H1 (cell line): ENCODE data around the gene ZNF791. TPM values are rescaled to one million over a fixed set of nuclear protein-coding genes. Genes with fewer than 3 reads are reported as not detected.

Experiments used
- SIN3A ChIP-seq, 2 experiments: IDR thresholded peaks in 1 of 2; conservative IDR thresholded peaks in 1 of 2; 2 replicates each; pipeline ENCODE4 v1.6.1; 2011 to 2012; ENCODE audit warnings: low read length in 2 of 2, improper control_type of control experiment in 1 of 2, low read depth in 1 of 2, mild to moderate bottlenecking in 1 of 2
- SP1 ChIP-seq: IDR thresholded peaks from 2 replicates; pipeline ENCODE4 v1.6.1; 2011; ENCODE audit warnings: low read depth, low read length
- TBP ChIP-seq: IDR thresholded peaks from 2 replicates; pipeline ENCODE4 v1.6.1; 2011; ENCODE audit warnings: low read depth, low read length, improper control_type of control experiment
- polyA plus RNA-seq, 7 experiments: library from polyadenylated mRNA; depleted of rRNA in 3 of 7; stranded (reverse) in 5 of 7; unstranded in 2 of 7; fragments of >200 nt in 5 of 7; fragments of 200-250 nt in 2 of 7; gene quantifications; 1 replicate in 5 of 7; 2 replicates in 1 of 7; 4 replicates in 1 of 7; pipeline versions ENCODE4 v1.2.1 to v1.2.3, GENCODE V29; 2011 to 2013; ENCODE audit warnings: missing spikeins in 2 of 7, mixed read lengths in 2 of 7
- total RNA-seq: library from RNA; stranded (reverse); fragmentation: NEBNext Ultra II Directional; extraction: Animal tissue kit (Norgen Biotek cat#: 25700); gene quantifications from 2 replicates; pipeline ENCODE4 v1.2.1, GENCODE V29; 2021

The ZNF791 gene
- total and polyA plus RNA-seq, 2 of the 8 experiments (the other 6 are each of a cell fraction or from before 2014, with no cell fraction given): 4.1 to 18.6 TPM

GRCh38 chr19:12666265-12667048 is 55.7 kb downstream of the ZNF791 start, which contains the start of the genes MAN2B1 and WDR83 (continued):
- peak in 1 of 2 experiments; percentile 52; a peak in 2 of 4 replicates for TF ChIP-seq SIN3A (conservative IDR thresholded peaks at IDR 0.05 in 1 of 2, IDR thresholded peaks at IDR 0.05 in 1 of 2; ENCODE audit: low read depth in 1 of 2, low read length in 2 of 2)
- peak; percentile 31; the same call in 1 of the 2 replicates for TF ChIP-seq TBP
- peak; percentile 57; the same call in 1 of the 2 replicates for TF ChIP-seq SP1
